Tibial artery (tissue), 4 donors: ENCODE data around the gene ZNF619.
"Not testable (repeated sequence)": the region's sequence is repeated elsewhere in the genome, so short reads cannot be mapped to it uniquely, and the experiment has no call there.

Experiments used
- DNase-seq, 2 donors: peaks; one replicate each; pipeline ENCODE4 v3.0.0-alpha.2; 2019
- H3K27ac ChIP-seq, 2 donors: fragments of 200-600 bp; sonication (generic) in 1 of 2; 1 replicate in 1 of 2; 2 replicates in 1 of 2; pipeline ENCODE4 v1.5.1; 2018 to 2019; ENCODE audit warnings: mild to moderate bottlenecking in 1 of 2
- H3K27me3 ChIP-seq, 2 donors: fragments of 200-600 bp; sonication (generic) in 1 of 2; one replicate each; pipeline versions ENCODE4 v1.5.1 to v1.6.0; 2016 to 2019
- H3K36me3 ChIP-seq, 3 donors: fragments of 200-600 bp; sonication (generic) in 2 of 3; one replicate each; pipeline ENCODE4 v1.5.1; 2016 to 2019; ENCODE audit warnings: mild to moderate bottlenecking in 2 of 3
- H3K4me1 ChIP-seq, 4 donors: fragments of 200-600 bp; sonication (generic) in 2 of 4; 1 replicate in 3 of 4; 2 replicates in 1 of 4; pipeline ENCODE4 v1.5.1; 2016 to 2019
- H3K4me3 ChIP-seq, 2 donors: fragments of 200-600 bp; sonication (generic) in 1 of 2; 1 replicate in 1 of 2; 2 replicates in 1 of 2; pipeline ENCODE4 v1.5.1; 2018 to 2019; ENCODE audit warnings: mild to moderate bottlenecking in 2 of 2
- H3K9me3 ChIP-seq, 3 donors: fragments of 200-600 bp; sonication (generic) in 1 of 3; one replicate each; pipeline ENCODE4 v1.5.1; 2016 to 2019
- CTCF ChIP-seq, 2 experiments: fragments of 200-600 bp in 1 of 2; fragments of 450-650 bp in 1 of 2; IDR thresholded peaks; one replicate each; pipeline ENCODE4 v1.5.1; 2017 to 2019; ENCODE audit warnings: antibody characterized with exemption in 2 of 2, mild to moderate bottlenecking in 1 of 2, moderate library complexity in 1 of 2
- intact Hi-C: fragments of 100-400 bp; cut with DNase I; formaldehyde crosslinking; loops from one replicate; pipeline ENCODE4 v1.15.0; 2023; ENCODE audit warnings: low total_unique reads

The ZNF619 gene

GRCh38 chr3:40453933-40454332 lies 23.0 kb upstream of the ZNF619 start:
- intact Hi-C loops, result no loop called here

GRCh38 chr3:40455328-40455727 lies 21.6 kb upstream of the ZNF619 start:
- Histone ChIP-seq H3K9me3 (no peaks in the 10 kb centered on the region), H3K4me3 (no peak overlapping the region), H3K27ac (no peak overlapping the region), H3K36me3 (peaks cover 20 to 22% (median 20%) of the 10 kb centered on the region in 3 donors), H3K27me3 (no peaks in the 10 kb centered on the region), H3K4me1 (peaks cover 0 to 41% (median 34%) of the 10 kb centered on the region in 4 donors)
- no peak for DNase-seq
- no peak for TF ChIP-seq CTCF (IDR thresholded peaks at IDR 0.05)
- intact Hi-C loops, result loop anchor here (5.0 kb wide), 2 partner anchors 72 to 143 kb away; no protein-coding TSS in a partner anchor

More at GRCh38 chr3:40453933-40454332, 23.0 kb upstream of the ZNF619 start:
- H3K36me3 ChIP-seq, result peaks cover 6 to 9% (median 6%) of the 10 kb centered on the region in 3 donors
- H3K4me3 ChIP-seq, result peak overlapping the region; percentile 74 to 80
- H3K9me3 ChIP-seq, result no peaks in the 10 kb centered on the region
- peak overlapping the region; percentile 92 to 95 for H3K27ac ChIP-seq
- no peak for TF ChIP-seq CTCF (IDR thresholded peaks at IDR 0.05)
- no peaks in the 10 kb centered on the region for H3K27me3 ChIP-seq
- no peak for DNase-seq
- peaks cover 0 to 36% (median 28%) of the 10 kb centered on the region in 4 donors for H3K4me1 ChIP-seq

GRCh38 chr3:40456279-40456939 lies 20.5 kb upstream of the ZNF619 start:
- DNase-seq, result no peak
- Histone ChIP-seq H3K27me3 (no peaks in the 10 kb centered on the region), H3K36me3 (peaks cover 30 to 33% (median 31%) of the 10 kb centered on the region in 3 donors), H3K4me1 (peaks cover 0 to 43% (median 34%) of the 10 kb centered on the region in 4 donors), H3K4me3 (peak overlapping the region; percentile 79 to 88), H3K9me3 (no peaks in the 10 kb centered on the region), H3K27ac (peak overlapping the region; percentile 83 to 88)
- intact Hi-C loops, result loop anchor here (5.0 kb wide), 2 partner anchors 71 to 144 kb away; no protein-coding TSS in a partner anchor
- TF ChIP-seq CTCF (IDR thresholded peaks at IDR 0.05), result no peak

GRCh38 chr3:40456940-40457823 lies 19.7 kb upstream of the ZNF619 start, which contains the start of gene RPL14:
RPL14 (plus strand) TSS chr3:40457339; CDS start chr3:40457472, 133 bp downstream.
- TF ChIP-seq CTCF (IDR thresholded peaks at IDR 0.05), result no peak
- no peaks in the 10 kb centered on the region for H3K27me3 ChIP-seq
- peak within 1 kb of the TSS; percentile 79 to 88 for H3K4me3 ChIP-seq
- DNase-seq, result peak; percentile 96 to 98
- peak within 1 kb of the TSS; percentile 83 to 88 for H3K27ac ChIP-seq
- intact Hi-C loops, result loop anchor here (5.0 kb wide), 2 partner anchors 70 to 145 kb away; no protein-coding TSS in a partner anchor
- H3K4me1 ChIP-seq, result peaks cover 0 to 42% (median 32%) of the 10 kb centered on the region in 4 donors
- peaks cover 37 to 41% (median 39%) of the 10 kb centered on the region in 3 donors for H3K36me3 ChIP-seq
- no peaks in the 10 kb centered on the region for H3K9me3 ChIP-seq

GRCh38 chr3:40458473-40458872 lies 18.4 kb upstream of the ZNF619 start:
- Histone ChIP-seq H3K27ac (peak overlapping the region in 1 of 2 donors; percentile 88), H3K27me3 (no peaks in the 10 kb centered on the region), H3K9me3 (no peaks in the 10 kb centered on the region), H3K4me1 (peaks cover 0 to 35% (median 27%) of the 10 kb centered on the region in 4 donors), H3K4me3 (peak overlapping the region; percentile 79 to 88), H3K36me3 (peaks cover 50 to 54% (median 51%) of the 10 kb centered on the region in 3 donors)
- no peak for DNase-seq
- intact Hi-C loops, result loop anchor here (2.0 to 5.0 kb wide), 3 partner anchors 18 to 146 kb away; partner anchors contain the start of gene ZNF619
- TF ChIP-seq CTCF (IDR thresholded peaks at IDR 0.05), result no peak

- H3K27ac ChIP-seq, H3K27me3 ChIP-seq, intact Hi-C loops, DNase-seq, H3K4me3 ChIP-seq, H3K9me3 ChIP-seq: not testable (repeated sequence)
- peaks cover 0 to 30% (median 22%) of the 10 kb centered on the region in 4 donors for H3K4me1 ChIP-seq
- H3K36me3 ChIP-seq, result peaks cover 58 to 61% (median 59%) of the 10 kb centered on the region in 3 donors
These were observed 16.4 kb upstream of the ZNF619 start for GRCh38 chr3:40460481-40460880.
